Iris pigment epithelial cell (primary cell): ENCODE results near the gene SPTBN2.
"Not testable (repeated sequence)": the region's sequence is repeated elsewhere in the genome, so short reads cannot be mapped to it uniquely, and the experiment has no call there.

ENCODE experiments used
- DNase-seq: peaks from one replicate; pipeline ENCODE4 v3.0.0-alpha.2; 2011; ENCODE audit warnings: low read depth

Gene SPTBN2

DNA sequence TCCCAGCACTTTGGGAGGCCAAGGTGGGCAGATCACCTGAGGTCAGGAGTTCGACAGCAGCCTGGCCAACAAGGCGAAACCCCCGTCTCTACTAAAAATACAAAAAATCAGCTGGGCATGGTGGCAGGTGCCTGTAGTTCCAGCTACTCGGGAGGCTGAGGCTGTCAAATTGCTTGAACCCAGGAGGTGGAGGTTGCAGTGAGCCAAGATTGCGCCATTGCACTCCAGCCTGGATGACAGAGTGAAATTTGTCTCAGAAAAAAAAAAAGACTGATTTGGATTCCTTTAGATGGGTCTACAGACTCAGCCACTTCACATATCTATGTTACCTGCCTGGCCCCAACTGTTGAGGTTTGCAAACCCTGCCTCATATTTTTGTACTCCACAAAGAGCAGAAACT is 4.8 kb downstream of the SPTBN2 start:
- DNase-seq = not testable (repeated sequence)

DNA sequence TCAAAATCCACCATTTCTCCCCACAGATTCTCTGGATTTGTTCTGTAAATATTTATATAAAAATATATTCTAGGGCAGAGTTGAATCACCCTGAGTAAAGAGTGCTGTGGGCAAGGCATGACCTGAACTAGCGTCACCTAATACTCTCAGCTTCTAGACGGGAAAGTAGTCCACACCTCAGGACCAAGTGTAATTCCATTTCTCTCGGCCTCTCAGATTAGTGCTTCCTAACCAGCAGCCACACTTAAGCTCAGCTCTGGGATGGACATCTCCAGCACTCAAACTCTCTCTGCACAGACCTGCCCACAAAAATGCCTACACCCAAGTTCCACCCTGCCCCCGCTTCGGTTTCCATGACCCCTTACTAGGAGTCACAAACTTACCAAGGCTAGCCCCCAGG is 5.3 kb downstream of the SPTBN2 start:
- no peak for DNase-seq

DNA sequence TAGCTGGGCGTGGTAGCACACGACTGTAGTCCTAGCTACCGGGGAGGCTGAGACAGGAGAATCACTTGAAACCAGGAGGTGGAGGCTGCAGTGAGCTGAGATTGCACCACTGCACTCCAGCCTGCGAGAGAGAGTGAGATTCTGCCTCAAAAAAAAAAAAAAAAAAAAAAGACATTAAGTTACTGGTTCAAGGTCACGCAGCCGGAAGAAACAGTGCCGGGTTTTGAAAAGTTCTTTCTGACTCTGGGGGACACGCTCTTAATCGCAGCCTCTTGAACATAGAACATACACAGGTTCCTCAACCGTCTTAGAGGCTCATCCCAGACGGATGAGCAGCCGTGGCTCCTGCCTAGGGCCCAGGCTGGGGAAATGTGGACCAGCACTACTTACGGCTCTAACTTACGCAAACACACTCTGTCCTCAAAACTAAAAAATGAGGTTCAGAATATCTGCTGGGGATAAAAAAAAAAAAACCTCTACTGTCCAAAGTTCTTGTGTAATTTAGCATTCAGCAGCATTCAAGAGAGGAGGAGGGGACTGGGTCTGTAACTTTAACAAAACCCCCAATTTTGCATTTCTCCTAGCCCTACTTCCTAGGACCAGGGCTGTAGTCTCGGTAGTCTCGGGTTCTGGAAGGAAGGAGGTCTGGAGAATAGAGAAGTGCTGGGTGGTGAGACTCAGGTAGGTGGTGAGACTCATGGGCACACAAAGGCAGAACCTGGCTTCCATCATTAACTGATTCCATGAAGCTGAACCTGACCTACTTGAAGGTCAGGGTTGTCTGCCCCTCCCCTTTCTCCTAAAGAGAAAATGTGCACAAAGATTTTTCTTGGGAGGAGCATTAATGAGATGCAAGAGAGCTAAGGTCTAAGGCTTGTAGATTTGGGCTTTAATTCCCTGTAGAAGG is 6.0 kb downstream of the SPTBN2 start:
- DNase-seq = no peak

DNA sequence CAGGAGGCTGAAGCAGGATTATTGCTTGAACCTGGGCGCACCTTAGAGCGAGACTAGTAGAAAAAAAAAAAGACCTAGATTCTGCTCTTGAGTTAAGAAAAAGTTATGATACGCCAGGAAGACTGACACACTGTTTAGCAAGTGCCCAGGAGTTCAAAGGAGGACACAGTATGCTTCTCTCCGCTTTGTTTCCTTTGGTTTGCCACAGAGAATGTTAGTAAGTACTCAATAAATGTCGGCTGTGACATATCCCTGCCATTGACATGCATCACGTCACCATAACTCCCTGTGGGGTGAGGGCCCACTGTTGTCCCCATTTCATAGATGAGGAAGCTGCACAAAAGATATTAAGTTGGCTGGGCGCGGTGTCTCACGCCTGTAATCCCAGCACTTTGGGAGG is 7.1 kb downstream of the SPTBN2 start:
- no peak for DNase-seq

DNA sequence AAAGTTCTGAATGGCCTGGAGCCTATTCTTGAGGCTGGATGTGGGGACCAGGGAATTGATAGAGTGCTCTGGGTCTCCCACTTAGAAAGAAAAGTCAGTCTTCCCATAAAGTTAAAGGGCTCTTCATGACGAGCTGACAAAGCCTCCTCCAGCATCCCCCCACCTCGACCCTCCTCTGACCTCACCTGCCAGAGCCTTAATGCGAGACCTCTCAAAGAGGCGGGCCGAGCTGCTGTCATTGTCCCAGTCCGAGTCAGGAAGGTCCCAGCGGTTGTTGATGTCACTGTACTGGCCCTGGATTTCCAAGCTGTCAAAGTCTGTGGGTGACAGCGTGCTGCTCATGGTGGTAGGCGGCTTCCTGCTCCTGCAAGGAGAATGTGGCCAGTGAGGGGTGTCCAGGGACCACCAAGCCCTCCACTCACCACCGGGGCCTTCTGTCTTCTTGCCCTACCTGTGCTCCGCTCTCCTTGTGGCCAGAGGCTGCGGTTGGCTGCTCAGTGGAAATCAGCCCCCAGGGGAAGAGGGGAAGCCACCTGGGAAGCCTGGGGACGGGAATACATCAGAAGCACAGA is 8.0 kb downstream of the SPTBN2 start:
- DNase-seq = no peak

DNA sequence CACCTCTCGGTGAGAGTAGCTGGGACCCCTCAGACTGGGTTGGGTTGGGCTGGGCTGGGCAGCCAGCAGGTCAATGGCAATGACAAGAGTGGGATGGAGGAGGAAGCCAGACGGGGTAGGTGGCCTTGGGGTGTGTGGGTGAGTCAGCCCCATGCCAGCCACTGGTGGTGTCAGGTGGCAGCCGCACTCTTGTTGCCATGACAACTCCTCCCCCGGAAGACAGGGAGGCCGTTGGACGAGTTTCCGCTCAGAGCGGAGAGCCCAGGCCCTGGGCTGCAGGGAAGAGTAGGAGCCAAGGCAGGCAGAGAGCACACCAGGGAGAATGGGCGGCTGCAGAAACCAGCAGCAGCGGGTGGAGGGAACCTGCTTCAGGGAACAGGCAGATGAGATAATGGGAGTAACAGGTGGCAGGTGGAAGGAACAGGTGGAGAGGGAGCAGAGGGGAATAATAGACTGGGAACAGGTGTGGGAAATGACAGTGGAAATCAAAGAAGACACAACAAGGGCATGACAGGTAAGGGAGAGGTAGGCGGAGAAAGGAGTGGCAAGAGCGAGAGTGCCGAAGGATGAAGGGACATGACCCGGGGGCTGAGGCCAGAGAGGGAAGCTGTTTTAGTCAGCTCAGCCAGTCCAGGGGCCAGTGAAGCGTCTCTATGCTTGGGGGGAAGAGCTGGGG is 8.7 kb downstream of the SPTBN2 start:
- peak; percentile 75 for DNase-seq

DNA sequence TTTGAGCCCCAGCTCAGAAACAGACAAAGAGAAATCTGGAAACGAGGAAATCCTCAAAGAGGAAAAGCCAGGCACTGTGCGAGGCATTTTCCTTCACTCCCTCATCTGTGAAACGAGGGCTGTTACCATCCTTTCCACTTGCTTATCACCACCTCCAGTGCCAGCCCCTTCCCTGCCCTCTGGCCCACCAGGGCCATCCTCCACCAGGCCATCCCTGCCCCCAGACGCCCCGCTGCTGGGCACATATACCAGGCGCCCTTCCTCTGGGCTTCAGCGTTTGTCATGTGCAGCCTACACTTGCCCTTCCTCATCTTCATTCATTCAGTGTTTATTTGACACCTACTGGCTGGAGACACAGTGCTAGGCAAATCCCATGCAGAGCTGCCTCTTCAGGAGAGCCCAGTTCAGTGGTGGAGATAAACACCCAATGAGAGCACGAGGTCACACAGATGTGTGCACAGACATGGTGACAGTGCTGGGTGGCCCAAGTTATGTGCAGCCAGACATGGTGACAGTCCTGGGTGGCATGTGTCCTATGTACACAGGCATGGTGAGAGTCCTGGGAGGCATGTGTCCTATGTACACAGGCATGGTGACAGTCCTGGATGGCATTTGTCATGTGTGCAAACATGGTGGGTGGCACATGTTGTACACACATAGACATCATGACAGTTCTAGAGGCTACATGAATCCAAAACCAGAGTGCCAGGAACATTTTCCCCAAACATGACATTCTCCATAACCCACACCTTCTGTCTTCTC is 9.7 kb downstream of the SPTBN2 start:
- DNase-seq = no peak

DNA sequence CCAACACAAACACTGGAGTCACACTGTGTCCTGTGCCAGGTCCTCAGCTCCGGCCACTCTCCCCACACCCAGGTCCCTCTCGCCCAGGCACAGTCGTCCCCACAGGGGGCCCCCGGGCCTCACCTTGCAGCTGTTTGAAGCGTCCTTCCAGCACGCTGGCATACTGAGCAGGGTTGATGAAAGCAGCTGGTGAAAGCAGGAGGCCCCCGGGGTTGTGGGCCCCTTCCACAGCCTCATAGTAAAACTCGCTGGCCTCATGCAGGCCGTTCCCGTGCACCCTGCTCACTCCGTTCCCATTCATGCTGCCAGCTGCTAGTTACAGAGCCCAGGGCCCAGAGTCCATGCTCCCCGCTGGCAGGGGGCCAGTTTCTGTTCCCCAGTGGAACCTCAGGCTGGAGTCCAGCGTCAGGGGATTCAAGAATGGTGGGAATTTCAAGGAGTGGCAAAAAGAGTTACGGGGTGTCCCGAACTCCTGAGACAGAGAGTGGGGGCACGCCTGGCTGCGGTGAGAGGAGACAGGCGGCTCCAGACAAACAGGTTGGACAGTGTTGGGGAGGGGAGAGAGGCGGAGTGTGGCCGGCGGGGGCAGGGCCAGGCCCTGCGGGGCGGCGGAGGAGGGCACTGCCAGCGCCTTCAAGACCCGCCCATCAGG is 10.6 kb downstream of the SPTBN2 start:
- DNase-seq = no peak

DNA sequence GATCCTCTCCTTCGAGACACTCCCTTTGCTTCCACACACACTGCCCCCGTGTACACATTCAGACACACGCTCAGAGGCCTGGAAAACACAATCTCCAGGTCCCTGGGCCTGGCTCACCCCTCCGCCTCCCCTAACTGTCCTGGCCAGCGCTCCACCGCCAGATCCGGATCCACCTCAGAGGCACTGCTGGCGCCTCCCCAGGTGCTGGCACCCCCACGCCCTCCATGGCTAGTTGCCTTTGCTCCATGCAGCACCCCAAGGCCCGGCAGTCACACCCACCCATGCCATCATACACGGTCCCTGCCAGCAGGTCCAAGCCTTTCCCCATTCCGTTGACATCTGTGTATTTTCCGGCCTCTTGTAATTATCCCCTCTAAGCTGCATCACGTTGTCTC is 11.1 kb downstream of the SPTBN2 start:
- no peak for DNase-seq

DNA sequence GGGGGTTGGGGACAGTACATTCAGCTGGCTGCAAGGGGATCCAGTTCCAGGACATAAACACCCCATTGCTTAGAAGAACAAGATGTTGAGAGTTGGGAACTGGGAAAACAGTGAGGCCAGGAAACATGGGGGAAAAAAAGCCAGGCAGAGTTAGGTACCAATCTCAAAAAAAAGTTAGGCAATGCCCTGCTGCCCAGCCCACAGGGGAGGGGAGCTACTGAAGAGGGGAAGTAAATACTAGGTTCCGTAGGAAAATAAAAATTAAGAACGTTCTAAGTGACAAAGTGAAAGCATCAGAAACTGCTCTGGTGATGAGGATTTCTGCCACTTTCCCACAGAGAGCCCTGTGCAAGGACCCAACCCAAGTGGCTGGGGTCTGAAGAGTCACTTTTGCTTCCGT is 12.0 kb downstream of the SPTBN2 start:
- DNase-seq = no peak

DNA sequence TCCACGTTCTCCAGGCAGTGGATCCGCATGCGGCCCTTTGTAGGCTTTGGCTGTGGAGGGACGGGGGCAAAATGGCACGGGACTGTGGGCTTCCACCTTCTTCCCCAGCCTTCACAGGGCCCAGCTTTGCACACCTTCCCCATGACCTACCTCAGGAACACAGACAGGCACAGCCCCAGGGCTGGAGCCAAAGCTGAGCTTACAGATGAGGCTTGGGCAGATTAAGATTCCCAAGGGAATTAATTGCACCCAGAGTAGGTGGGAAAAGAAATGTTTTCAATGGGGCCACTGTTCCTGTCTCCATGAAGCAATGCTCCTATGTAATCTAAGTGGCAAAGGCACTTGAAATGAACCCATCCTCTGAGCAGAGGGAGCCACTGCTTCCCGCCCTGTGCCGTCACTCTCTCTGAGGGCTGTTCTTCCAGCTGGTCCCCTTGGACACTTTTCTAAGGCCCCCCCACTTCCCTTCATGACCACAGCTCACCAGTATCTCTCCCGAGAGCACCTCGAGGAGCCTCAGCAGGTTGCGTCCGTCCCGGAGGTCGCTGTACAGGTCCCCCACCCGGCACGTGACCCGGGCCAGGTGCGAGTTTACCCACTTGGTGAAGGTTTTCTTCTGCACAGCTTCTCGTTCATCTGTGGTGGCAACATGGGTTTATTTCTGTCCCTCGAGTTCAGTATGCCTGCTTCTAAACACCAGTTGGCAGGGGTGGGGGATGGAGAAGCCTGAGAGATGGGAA is 13.5 kb downstream of the SPTBN2 start:
- DNase-seq = no peak

DNA sequence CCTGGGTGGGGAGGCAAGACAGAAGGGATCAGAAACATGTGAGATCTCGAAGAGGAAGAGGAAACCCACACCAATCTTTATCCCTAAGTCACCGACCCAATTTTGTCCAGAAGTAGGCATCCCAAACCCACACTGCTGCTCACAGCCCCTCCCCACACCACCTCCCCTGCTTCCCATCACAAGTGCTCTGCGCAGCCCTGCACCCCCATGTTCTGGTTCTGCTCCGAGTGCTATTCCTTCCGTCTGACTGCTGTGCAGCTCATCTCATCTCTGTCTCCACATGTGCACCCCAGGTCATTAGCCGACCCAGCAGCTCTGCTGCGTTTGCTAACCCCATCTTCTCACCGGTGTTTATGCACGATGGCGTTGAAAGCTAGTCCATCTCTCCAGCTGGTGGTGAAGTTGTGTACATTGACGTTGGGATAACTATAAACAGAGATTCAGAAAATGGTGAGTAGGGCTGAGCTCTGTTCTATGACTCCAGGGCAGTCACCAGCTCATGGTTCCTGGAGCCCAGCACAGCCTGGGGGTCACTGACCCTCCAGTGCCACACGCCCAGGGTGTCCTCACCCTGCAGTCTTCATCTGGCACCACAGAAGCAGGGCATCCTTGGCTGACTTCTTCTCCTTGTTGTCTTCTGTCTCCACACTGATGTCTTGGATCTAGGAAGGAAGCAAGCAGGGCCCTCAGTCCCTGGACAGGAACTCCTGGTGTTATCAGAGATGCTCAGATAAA is 15.1 kb downstream of the SPTBN2 start:
- DNase-seq = no peak

DNA sequence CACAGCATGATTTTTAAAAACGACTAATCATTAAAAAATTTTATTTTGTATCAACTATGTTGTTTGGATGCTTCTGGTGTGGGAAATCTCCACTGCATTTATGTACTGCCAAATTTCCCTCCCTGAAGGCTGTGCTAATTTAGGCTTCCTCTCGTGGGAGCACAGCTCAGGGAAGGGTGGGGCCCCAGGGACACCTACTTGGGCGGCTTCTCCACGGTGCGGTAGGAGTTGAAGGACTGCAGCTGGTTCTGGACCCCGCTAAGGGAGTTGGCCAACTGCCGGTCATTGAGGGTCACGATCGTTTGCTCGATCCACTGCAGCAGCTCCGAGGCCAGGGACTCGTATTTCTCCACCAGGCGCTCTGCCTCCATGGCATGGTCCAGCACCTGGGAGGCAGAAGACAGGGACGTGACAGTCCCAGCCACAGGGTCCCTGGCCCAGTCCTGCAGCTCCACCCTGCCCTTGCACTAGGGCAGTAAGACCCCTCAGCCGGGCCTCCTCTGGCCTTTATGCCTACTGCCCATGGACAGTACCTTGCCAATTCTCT is 18.6 kb downstream of the SPTBN2 start:
- no peak for DNase-seq

DNA sequence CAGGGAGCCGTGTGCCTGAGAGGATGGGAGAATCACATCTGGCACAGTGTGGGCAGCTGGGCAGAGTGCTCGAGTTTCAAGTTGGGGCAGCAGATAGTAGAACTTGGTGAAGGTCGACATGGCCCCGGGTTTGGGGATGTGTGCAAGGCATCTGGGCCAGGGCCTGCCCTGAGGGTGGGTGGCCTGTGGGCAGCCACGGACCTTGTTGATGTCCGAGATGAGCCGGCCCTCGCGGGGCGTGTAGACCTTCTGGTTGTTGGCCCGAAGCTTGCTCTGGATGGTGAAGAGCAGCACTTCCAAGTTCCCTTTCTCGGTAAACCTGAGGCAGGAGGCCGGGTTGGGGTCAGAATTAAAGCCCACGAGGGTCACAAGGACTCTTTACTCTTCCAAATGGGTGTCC is 20.3 kb downstream of the SPTBN2 start:
- no peak for DNase-seq

DNA sequence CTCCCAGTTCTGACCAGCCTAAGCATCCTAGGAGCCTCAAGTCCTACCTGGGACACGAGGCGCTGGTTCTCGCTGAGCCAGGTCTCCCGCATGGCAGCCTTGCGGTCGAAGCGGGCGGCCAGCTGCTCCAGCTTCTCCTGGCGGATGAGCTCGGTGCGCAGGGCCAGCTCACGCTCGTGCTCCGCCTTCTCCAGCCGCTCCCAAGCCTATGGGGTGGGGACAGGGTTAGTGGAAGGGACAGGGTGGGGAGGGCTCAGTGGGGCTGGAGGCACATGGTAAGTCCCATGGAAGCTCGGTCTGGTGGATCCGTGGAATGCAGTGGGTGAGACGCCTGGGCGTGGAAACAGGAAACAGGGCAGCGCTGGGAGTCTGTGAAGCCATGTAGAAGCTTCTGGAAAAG is 20.9 kb downstream of the SPTBN2 start:
- no peak for DNase-seq

DNA sequence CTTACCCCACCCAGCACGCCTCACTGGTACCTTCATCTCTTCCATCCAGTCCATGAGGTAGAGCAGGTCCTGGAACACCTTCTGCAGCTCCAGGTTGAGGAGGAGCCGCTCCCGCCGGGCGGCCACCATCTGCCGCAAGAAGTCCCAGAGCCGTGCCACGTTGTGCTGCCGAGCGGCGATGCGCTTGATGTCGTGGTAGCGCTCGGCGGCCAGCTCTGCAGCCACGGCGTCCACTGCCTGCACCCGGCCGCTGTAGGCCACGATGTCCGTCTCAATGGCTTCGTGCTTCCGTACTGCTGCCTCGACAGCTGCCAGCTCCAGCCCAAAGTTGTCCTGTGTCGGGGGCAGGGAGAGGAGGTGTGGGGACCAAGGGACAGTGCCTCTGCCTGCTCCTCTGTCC is 21.5 kb downstream of the SPTBN2 start:
- DNase-seq = no peak

DNA sequence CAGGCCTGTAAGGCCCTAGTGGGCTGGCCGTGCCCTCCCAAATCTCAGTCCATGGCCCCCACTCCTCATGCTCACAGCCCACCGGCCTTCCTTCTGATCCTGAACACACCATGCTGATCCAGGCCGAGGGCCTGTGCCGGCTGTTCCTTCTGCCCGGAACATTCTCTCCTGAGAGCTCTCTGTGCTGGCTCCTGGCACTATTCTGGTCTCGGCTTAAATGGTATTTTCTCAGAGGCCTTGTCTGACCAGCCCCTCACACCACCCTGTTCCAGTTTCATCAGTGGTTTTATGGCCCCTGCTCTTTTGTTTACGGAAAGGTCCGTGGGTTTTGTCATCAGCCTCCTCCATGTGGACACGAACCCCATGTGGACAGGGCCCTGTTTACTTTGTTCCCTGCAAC is 22.0 kb downstream of the SPTBN2 start:
- DNase-seq = no peak

DNA sequence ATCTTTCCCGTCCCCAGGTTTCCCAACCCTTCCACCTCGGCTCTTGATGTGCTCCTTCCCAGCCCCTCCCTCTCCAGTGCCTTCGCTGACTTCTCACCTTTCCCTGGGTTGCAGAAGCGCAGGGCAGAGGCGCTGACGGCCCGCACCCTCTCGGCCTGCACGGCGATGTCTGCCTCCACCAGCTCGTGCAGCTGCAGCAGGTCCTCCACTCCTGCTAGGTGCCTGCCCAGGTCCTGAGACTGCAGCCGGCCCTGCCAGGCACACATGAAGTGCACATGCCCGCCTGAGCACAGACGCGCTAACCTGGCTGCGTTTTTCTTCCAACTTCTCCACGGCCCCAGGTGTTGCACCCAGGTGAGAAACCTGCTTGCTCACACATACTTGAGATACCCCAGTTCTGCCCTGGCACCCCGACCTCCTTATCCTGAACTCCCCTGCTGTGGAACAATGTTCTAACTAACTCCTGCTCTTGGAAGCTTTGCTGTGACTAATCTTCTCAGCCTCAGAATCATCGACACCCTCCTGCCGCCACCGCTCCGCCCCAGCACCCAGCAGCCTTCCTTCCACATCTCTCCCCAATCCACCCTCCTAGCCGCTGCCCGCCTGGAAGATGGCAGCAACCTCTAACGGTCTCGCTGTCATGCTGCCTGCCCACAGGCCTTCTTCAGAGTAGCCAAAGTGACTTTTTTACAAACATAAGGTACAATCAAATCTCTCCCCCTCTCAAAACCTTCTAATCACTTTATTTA is 23.3 kb downstream of the SPTBN2 start:
- DNase-seq = no peak

DNA sequence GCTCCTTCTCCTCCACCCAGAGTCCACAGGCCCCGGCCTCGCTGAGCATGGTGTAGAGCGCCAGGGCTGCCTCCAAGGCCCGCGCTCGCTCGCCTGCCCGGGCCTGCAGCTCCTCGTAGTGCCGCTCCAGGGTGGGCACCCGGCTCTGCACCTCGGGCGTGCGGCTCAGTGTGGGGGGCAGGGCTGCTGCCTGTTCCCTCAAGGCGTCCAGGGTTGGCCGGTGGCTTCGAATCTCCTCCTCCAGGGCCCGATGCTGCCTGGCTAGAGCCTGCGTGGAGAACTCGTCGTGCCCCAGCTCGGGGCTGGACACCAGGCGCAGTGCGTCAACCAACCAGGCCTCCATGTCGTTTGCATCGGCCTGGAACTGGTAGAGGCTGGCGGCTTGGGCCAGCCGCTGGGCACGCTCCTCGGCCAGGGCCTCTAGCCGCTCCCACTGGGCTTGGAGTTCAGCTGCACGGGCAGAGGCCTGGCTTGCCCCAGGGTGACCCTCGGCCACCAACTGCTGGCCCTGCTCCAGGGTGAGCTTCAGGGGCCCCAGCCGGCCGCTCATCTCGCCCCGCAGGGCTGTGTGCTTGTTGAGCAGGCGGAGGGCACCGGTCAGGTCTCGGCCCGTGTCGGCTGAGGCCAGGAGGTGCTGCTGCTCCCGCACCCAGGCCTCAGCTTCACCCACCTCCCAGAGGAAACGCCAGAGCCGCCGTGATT is 24.2 kb downstream of the SPTBN2 start:
- no peak for DNase-seq
